ENCODE measurements around the gene DLX5. TPM values are rescaled to one million over a fixed set of nuclear protein-coding genes. Genes with fewer than 3 reads are reported as not detected.
A peak's percentile ranks its signal among the peaks of the same experiment; 100 is the strongest.

The DLX5 gene
- polyA plus RNA-seq, 1 donor (not counting 4 experiments of a cell fraction or from before 2014, with no cell fraction given), result 0.67 TPM

DNA sequence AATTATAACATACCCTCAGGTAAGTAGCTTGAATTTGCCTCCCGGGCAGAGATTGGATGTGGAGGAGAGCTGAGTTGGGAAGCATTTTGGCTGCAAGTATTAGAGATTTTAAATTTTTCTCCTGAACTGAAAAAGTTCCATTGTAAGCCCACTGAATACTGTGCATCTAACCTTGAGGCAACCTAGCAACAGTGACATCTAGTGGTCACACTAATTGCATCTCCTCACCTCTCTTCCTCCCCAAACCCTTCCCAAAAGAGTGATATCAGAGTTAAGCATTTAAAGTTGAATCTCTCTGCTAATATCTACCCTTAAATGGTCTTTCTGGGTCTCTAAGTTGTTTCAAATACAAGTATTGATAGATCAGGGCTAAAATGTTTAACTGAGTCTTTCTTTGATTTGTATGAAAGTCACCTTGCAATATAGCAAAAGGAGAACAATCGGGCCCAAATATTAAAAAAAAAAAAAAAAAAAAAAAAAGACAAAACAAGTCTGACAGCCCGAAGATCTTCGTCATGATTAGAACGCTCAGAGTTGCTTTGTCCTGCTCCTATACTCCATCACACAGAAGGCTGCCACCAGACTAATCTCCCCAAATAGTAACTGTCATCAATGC is 40.4 kb upstream of the DLX5 start:
- no peaks in the 10 kb centered on the region for H3K36me3 ChIP-seq (ENCODE audit: control insufficient read depth in 2 of 2, extremely low read depth in 1 of 2, insufficient read depth in 2 of 2, low read length in 2 of 2)
- no peaks in the 10 kb centered on the region for H4K20me1 ChIP-seq (ENCODE audit: control insufficient read depth, extremely low read depth, insufficient read depth, low read length)
- no peaks in the 10 kb centered on the region for H3K79me2 ChIP-seq (ENCODE audit: control insufficient read depth, insufficient read depth, low read length)
- DNase-seq (ENCODE audit: low read depth, low spot score), result no peak
- FAIRE-seq, result peak; percentile 67
- no peak overlapping the region for H2AFZ ChIP-seq (ENCODE audit: control insufficient read depth, low read length)
- H3K9ac ChIP-seq (ENCODE audit: control insufficient read depth, extremely low read depth, insufficient read depth, low read length), result no peak overlapping the region
- dilution Hi-C loops (cut with MboI; ENCODE audit: extremely low pct_ligation_motif_present, low sequenced_read_pairs), result no loop called here
- H3K4me2 ChIP-seq (ENCODE audit: control insufficient read depth, extremely low read depth, insufficient read depth, low read depth, low read length), result no peak overlapping the region
- H3K9me1 ChIP-seq (ENCODE audit: control insufficient read depth, extremely low read depth, insufficient read depth, low read length), result no peaks in the 10 kb centered on the region
- no peak overlapping the region for H3K27ac ChIP-seq (ENCODE audit: control insufficient read depth, insufficient read depth, low read length)
- H3K9me3 ChIP-seq (ENCODE audit: control insufficient read depth, low read depth, low read length), result no peaks in the 10 kb centered on the region
- H3K27me3 ChIP-seq (ENCODE audit: control insufficient read depth, extremely low read depth, insufficient read depth, low read length), result no peaks in the 10 kb centered on the region
- H3K4me3 ChIP-seq (ENCODE audit: control insufficient read depth in 2 of 3, extremely low read depth in 1 of 3, insufficient read depth in 2 of 3, low read depth in 1 of 3, low read length in 3 of 3), result no peak overlapping the region
- H3K4me1 ChIP-seq (ENCODE audit: control insufficient read depth, extremely low read depth, insufficient read depth, low read length), result no peaks in the 10 kb centered on the region
- TF ChIP-seq EZH2 (IDR thresholded peaks at IDR 0.05; ENCODE audit: low read length), result no peak
- TF ChIP-seq, protein P1, sequence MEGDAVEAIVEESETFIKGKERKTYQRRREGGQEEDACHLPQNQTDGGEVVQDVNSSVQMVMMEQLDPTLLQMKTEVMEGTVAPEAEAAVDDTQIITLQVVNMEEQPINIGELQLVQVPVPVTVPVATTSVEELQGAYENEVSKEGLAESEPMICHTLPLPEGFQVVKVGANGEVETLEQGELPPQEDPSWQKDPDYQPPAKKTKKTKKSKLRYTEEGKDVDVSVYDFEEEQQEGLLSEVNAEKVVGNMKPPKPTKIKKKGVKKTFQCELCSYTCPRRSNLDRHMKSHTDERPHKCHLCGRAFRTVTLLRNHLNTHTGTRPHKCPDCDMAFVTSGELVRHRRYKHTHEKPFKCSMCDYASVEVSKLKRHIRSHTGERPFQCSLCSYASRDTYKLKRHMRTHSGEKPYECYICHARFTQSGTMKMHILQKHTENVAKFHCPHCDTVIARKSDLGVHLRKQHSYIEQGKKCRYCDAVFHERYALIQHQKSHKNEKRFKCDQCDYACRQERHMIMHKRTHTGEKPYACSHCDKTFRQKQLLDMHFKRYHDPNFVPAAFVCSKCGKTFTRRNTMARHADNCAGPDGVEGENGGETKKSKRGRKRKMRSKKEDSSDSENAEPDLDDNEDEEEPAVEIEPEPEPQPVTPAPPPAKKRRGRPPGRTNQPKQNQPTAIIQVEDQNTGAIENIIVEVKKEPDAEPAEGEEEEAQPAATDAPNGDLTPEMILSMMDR (optimal IDR thresholded peaks at IDR 0.05 in 1 of 3, IDR thresholded peaks at IDR 0.05 in 1 of 3, conservative IDR thresholded peaks at IDR 0.05 in 1 of 3; ENCODE audit: extremely low read depth in 1 of 3, insufficient read depth in 2 of 3, low read length in 3 of 3), result peak; percentile 61 to 77 (median 76)

DNA sequence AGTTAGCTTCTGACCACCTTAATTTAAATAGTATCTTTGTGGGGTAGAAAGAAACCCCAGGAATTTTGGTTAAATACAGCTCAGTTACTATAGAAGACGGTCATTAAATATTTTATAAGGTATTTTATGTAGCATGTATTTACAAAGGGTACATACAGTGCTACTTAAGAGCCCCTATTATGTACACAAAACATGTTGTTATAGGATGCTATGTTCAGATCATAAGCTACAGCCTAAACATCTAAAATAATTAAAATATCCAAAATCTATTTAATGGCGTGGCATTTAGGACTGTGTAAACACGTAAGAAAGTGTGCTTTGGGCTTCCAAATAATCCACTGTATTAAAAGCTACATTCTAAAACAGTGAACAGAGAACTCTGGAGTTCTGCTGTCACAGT is 39.4 kb upstream of the DLX5 start:
- dilution Hi-C loops (cut with MboI; ENCODE audit: extremely low pct_ligation_motif_present, low sequenced_read_pairs), result no loop called here
- H4K20me1 ChIP-seq (ENCODE audit: control insufficient read depth, extremely low read depth, insufficient read depth, low read length), result no peaks in the 10 kb centered on the region
- FAIRE-seq (no peak), DNase-seq (ENCODE audit: low read depth, low spot score) (no peak)
- H3K9me1 ChIP-seq (ENCODE audit: control insufficient read depth, extremely low read depth, insufficient read depth, low read length), result no peaks in the 10 kb centered on the region
- no peaks in the 10 kb centered on the region for H3K4me1 ChIP-seq (ENCODE audit: control insufficient read depth, extremely low read depth, insufficient read depth, low read length)
- no peaks in the 10 kb centered on the region for H3K36me3 ChIP-seq (ENCODE audit: control insufficient read depth in 2 of 2, extremely low read depth in 1 of 2, insufficient read depth in 2 of 2, low read length in 2 of 2)
- H3K4me3 ChIP-seq (ENCODE audit: control insufficient read depth in 2 of 3, extremely low read depth in 1 of 3, insufficient read depth in 2 of 3, low read depth in 1 of 3, low read length in 3 of 3), result no peak overlapping the region
- TF ChIP-seq, protein P1 (optimal IDR thresholded peaks at IDR 0.05 in 1 of 3, IDR thresholded peaks at IDR 0.05 in 1 of 3, conservative IDR thresholded peaks at IDR 0.05 in 1 of 3; ENCODE audit: extremely low read depth in 1 of 3, insufficient read depth in 2 of 3, low read length in 3 of 3), result no peak
- TF ChIP-seq EZH2 (IDR thresholded peaks at IDR 0.05; ENCODE audit: low read length), result no peak
- no peaks in the 10 kb centered on the region for H3K9me3 ChIP-seq (ENCODE audit: control insufficient read depth, low read depth, low read length)
- no peak overlapping the region for H3K27ac ChIP-seq (ENCODE audit: control insufficient read depth, insufficient read depth, low read length)
- H3K79me2 ChIP-seq (ENCODE audit: control insufficient read depth, insufficient read depth, low read length), result no peaks in the 10 kb centered on the region
- H2AFZ ChIP-seq (ENCODE audit: control insufficient read depth, low read length), result no peak overlapping the region
- H3K4me2 ChIP-seq (ENCODE audit: control insufficient read depth, extremely low read depth, insufficient read depth, low read depth, low read length), result no peak overlapping the region
- H3K27me3 ChIP-seq (ENCODE audit: control insufficient read depth, extremely low read depth, insufficient read depth, low read length), result no peaks in the 10 kb centered on the region
- no peak overlapping the region for H3K9ac ChIP-seq (ENCODE audit: control insufficient read depth, extremely low read depth, insufficient read depth, low read length)

All from keratinocyte (primary cell).